OCI-LY1 (cell line): ENCODE results near the gene MPRIP.

Source experiments
- CTCF ChIP-seq: fragments of 200-600 bp; sonication (generic), shearing (Covaris generic); IDR thresholded peaks from 2 replicates; pipeline ENCODE4 v1.5.1; 2017; ENCODE audit warnings: mild to moderate bottlenecking, antibody characterized with exemption, low read length, moderate library complexity, mixed read lengths
- EZH2 ChIP-seq: fragments of 200-600 bp; sonication (generic), shearing (Covaris generic); IDR thresholded peaks from 2 replicates; pipeline ENCODE4 v1.8.0; 2017; ENCODE audit warnings: borderline replicate concordance, mixed run types, mild to moderate bottlenecking, antibody characterized with exemption, low read length, moderate library complexity, mixed read lengths

GRCh38 chr17:17121162-17121561 lies 78.9 kb downstream of the MPRIP start:
- TF ChIP-seq CTCF (no peak), EZH2 (no peak)
